NCI-H1417 (cell line): Measurements from ENCODE around the gene KIF5B.
A peak's percentile ranks its signal among the peaks of the same experiment; 100 is the strongest.
"Not testable (repeated sequence)": the region's sequence is repeated elsewhere in the genome, so short reads cannot be mapped to it uniquely, and the experiment has no call there.

Source experiments
- DNase-seq, 3 experiments: peaks; one replicate each; lab custom pipeline; 2025; lab: John Stamatoyannopoulos, UW

Gene KIF5B

DNA sequence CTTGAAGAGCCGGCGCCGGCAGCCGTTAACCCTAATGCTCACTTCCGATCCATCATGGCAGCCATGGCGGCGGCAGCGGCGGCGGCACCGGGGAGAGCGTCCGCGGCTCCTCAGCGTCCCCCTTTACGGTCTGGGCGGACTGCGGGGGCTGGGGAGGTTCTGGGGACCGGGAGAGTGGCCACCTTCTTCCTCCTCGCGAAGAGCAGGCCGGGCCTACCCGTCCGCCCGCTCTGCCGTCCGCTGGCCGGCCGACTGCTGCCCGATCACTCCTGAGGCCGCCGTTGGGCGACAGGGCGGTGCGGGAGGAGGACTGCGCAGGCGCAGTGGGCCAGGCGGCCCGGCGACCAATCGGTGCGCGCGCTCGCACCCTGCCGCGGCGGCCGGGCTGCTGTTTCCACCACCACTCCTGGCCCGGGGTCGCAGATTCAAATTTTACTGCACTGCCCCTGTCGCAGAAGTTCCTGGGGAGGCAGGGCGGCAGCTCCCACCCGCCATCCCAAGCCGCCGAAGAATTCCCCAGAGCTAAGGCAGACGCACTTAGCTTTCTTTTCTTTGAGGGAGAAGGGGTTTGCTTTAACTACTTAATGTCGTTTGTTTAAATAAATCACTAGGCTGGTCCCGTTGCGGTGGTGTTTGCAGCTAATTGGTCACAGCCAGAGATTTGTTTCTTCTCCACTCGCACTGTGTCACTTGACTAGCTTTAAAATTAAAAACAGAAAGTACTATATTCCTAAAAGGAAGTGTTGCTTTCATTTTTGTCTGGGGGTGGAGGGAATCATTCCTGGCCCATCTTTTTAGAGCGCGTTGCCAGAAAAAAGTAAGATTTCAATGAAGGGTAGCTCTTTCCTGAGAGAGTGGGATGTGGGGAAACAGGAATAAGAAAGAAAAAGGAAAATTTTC lies at the start of gene KIF5B:
Gene KIF5B, minus strand, starts transcription at position 290 of the 900 bp plus-strand sequence. CDS start 452 bp downstream, outside the sequence.
- peak; percentile 77 to 84 (median 81) for DNase-seq

DNA sequence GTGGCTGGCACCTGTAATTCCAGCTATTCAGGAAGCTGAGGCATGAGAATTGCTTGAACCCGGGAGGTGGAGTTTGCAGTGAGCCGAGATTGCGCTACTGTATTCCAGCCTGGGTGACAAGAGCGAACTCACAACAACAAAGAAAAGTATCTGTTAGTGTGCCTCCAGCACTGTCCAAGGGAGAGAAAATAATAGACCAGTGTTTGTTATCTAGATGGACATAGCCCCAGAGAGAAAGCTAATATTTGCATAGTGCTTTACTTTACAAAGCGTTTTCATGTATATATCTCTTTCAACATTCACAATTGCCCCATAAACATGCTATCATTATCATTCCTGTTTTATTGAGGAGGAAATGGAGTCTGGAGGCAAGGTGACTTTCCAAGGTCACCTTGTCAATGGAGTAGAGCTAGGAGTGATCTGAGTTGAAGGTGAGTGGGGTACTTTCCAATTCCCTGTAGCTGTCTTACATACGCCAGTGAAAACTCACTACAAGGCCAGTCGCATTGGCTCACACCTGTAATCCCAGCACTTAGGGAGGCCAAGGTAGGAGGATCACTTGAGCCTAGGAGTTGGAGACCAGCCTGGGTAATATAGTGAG lies 49.7 kb upstream of the KIF5B start:
- DNase-seq, result peak in 1 of 3 experiments; percentile 57

DNA sequence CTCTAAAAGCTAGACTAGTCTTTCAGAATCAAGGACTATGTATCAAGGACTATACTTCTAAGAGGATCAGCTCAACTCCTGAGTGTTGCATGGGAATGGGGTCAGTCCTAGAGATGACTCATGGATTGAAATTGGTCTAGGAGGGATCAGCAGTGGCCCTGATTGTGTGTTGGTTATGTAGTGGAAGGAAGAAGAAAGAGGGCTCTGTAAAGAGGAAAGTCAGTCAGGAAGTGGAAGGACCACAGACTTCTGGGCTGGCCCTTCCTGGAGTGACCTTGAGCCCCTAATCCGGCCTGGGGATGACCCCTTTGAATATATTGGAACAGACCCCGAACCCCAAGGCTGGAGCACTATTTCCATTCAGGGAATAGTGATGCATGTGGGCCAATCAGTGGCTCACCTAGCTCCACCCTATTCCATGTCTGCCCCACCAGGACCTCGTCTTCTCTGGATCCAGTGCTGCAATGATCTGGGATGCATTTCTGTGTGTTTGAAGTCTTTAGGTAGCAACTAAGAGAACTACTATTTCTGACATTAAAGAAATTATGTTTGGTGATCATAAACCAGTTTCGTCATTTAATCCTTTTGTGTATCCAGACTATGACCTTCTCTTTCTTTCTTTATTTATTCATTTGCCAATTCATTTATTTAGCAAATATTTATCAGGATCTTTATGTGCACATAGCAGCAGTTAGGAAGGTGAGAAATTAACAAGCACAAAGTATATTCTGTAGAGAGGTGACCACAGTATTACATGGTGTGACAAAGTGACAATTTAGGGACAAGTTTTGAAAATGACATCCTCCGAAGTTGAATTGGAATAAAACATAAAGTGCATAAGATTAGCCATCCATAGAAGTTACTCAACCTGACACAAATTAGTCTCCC lies 48.6 kb upstream of the KIF5B start:
- DNase-seq, result no peak

DNA sequence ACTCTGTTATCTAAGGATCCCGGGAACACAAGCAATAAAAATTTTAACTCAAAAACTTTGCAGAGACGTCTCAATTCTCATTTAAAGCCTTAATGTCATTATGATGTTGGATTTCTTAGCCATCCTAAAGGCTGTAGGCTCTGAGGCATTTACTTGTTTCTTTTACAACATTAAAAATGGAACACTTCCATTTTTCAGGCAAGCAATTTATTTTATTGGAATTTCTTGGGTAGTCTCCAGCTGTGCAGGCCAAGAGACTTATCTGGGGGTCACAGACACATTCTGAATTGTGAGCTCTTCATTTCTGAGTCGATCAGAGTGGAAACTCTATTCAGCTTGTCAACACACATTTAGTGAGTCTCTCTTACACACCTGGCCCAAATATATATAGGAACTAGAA lies 48.0 kb upstream of the KIF5B start:
- DNase-seq, result no peak

DNA sequence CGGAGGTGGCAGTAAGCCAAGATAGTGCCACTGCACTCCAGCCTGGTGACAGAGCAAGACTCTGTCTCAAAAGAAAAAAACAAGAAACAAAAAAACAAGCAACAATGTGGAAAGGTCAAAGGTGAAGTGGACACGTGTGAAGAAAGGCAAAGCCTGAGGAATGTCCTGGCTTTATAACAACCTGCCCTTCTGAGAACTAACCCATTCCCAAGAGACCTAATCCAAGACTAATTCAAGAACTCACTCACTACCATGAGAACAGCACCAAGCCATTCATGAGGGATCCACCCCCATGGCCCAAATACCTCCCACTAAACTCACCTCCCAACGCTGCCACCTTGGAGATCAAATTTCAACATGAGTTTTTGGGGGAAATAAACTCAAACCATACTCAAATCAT lies 47.5 kb upstream of the KIF5B start:
- DNase-seq, result no peak

DNA sequence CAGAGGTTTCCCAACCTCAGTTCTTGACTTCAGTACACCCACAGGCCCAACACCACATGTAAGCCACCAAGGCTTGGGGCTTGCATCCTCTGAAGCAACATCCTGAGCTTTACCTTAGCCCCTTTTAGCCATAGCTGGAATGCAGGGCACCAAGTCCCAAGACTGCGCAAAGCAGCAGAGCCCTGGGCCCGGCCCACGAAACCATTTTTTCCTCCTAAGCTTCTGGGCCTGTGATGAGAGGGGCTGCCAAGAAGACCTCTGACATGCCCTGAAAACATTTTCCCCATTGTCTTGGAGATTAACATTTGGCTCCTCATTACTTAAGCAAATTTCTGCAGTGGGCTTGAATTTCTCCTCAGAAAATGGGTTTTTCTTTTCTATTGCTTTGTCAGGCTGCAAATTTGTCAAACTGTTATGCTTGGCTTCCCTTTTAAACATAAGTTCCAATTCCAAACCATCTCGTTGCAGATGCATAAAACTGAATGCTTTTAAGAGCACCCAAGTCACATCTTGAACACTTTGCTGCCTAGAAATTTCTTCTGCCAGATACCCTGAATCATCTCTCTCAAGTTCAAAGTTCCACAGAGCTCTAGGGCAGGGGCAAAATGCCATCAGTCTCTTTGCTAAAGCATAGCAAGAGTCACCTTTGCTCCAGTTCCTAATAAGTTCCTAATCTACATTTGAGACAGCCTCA lies 42.5 kb upstream of the KIF5B start:
- not testable (repeated sequence) for DNase-seq

DNA sequence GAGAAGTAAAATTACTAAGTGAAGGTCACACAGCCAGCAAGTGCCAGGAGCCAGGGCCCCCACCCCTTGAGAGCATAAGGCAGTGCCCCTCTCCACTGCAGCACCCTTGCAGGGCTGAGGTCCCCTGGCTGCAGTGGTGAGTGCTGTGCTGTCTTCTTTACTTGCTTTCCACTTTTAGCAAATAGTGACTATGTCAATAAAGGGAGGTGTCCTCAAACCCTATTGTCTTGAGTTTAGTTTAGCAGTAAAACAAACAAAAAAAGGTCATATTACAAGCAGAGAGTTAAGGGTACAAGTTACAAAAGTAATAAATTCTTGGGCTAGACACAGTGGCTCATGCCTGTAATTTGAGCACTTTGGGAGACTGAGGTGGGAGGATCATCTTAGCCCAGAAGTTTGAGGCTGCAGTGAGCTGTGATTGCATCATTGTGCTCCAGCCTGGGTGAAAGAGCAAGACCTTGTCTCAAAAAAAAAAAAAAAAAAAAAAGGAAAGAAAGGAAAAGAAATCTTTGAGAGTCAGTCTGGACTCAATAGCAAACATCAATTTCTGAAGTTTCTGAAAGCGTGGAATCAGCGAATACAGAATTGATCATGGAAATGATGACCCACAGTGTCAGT lies 39.0 kb upstream of the KIF5B start:
- DNase-seq, result no peak

DNA sequence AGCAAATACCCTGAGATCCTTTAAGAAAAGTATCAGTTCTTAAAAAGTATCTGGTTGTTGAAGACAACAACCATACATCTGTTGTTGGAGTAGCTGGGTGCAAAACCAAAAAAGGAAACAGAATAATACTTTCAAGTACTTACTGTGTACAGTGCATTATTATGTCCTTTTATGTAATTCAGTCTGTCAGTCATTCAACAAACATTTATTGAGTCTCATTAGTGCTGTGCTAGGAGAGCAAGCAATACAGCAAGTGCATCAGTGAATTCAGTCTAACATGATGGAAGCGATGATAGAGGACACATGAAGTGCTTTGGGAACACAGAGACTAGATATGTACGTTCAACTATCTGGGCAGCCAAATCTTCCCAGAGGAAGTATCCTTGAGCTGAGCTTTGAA lies 37.4 kb upstream of the KIF5B start:
- no peak for DNase-seq

DNA sequence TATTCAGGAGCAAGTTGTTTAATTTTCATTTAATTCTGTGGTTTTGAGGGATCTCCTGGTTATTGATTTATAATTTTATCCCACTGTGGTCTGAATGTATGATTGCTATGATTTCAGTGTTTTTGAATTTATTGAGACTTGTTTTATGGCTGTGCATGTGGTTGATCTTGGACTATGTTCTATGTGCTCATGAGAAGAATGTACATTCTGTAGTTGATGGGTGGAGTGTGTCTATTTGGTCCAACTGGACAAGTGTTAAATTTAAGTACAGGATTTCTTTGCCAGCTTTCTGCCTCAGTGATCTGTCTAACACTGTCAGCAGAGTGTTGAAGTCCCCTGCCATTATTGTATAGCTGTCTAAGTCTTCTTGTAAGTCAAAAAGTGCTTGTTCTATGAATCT lies 34.8 kb upstream of the KIF5B start:
- DNase-seq, result no peak

DNA sequence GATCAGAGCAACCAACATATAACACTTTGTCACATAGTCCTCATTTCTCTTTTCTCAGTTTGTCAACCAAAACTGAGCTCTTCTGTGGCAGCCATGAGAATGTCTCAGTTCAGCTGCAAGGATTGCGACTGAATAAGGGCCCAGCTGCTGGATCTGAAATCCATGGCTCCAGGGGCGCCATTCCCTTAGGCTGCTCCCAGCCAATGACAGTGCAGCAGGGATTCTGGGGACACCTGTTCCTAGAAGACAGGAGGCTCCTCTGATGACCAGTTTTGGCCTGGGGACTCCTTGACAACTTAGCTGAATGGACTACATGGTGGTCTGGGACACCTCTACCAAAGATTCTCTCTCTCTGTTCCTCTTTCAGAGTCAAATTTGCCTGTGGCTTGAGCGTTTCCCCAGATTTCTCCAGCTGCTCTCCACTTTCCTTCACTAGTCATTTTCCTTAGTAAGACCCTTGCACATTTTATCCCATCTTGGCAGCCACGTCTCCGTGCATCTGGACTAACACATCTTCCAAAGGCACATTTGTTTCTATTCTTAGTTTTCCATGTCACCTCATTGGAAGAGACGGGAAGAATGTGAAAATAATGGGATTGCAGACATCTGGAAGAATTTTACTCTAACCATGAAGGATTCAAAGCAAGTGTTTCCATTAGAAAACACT lies 28.1 kb upstream of the KIF5B start:
- DNase-seq, result no peak

DNA sequence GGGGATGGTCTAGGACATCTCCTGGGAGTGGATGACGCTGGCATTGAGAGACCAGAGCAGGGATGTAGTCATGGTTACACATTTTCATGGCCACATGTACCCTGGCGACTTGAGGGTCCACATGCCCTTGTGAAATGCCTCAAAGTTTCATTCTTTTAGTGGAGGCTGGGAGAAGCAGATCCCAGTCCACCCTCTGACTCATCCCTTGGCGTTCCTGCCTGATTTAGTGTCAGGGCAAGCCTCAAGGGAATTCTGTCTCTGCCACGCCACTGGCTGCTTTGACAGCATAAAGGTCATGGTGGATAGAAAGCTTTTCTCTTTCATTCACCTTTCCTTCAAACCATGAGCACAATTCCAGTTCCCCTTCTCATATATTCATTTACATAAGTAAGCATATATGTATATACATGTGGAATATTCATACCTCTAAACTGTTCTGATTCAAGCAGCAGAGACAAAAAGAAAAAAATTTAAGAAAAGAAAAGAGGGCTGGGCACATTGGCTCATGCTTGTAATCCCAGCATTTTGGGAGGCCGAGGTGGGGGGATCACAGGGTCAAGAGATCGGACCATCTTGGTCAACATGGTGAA lies 21.8 kb upstream of the KIF5B start:
- no peak for DNase-seq

DNA sequence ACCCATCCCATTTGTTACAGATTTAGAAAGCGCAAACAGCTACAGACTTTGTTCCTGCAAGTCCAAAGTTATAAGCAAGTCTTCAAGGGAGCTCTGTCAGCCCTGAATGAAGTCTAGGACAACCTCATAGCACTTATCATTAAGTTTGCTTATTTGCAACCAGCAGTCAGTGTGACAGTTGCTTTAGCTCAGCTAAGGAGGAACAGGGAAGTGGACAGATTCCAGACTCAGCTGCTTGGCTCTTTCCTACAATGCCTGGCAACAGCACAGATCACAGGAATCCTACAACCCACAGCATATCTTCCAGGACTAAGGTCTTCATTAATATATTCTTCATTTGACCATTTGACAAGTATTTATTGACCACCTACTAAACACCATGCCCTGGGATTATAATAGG lies 17.4 kb upstream of the KIF5B start:
- DNase-seq, result no peak

DNA sequence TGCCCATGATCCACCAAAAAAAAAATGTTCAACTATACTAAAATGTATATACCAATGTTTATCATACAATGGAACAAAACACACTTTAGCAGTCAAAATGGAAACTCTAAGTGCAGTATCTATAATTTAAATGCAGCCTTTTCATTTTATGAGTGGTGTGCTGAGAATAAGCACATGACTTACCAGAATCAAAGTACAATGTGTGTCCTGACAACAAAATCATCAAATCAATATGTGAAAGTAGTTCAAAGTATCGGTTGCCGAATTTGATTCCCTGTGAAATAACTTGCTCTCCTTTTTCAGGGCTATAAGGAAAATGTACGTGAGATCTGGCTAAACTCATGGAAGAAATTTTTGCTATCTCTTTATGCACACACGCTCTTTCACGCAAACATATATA lies 16.9 kb upstream of the KIF5B start:
- no peak for DNase-seq

DNA sequence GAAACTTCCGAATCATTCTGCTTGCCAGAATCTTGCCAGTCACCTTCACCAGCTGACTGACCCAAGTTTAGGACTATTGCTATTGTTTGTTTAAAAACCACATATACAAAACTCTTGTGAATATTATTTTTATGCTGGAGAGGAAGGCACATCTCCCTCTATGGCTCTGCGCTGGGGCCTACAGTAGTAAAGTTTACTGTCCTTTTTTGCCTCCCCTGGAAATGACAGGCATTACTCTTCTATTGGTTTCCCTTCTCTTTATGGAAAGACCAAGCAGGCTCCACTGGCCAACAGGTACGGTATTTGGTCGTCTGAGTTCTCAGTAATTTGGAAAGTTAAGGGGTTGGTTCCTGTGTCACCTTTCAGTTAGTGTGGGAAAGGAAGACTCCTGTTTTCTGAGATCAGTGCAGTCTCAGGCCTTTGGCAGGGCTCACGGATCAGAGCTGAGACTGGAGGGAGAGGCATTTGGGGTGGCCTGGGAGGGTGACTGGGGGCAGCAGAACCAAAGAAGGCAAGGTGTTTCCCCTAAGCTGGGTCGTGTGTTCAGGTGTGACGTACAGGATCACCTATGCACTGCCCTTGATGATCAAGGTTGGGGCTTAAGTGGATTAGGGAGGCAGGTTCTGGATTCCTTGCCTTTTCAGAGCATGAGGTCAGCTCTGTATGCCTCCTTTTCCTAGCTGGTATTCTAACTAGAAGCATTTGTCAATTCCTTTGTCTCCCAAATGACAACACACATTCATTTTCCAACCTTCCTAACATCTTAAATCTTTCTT lies 16.0 kb upstream of the KIF5B start:
- DNase-seq, result no peak

DNA sequence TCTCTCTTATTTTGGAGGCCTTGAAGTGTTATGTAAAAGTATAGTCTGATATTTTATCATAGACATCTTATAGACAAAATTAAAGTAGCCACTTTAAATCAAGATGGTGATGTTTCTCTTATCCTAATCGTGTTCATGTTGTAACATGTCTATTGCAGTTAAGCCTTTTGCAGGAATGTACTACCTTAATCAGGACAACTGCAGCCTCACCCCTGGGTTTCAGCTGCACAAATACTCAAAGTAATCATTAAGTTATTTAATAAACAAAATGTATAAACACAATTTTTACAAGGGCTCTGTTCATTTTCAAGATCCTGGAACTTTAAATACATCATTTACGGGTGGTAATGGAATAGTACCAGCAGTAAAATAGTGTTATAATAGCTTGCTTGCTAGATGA lies 14.4 kb upstream of the KIF5B start:
- DNase-seq, result peak in 1 of 3 experiments; percentile 47

DNA sequence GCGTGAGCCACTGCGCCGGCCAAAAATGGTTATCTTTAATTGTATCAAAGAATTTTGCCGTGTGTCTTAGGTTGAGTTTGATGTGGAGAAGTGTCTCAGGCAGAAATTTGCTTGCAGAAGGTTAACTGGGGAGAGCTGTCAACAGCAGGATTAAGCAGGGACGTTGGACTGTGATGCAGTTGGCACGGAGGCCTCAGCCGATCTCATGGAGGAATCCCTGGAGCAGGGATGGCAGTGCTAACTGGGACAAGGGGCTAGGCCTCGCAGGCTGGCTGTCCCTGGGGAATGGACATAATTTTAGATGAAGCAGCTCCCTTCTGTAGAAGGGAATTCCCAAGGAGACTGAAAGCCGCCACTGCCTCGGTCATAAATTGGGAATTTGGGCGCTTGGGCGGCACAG lies 12.3 kb upstream of the KIF5B start:
- DNase-seq, result no peak

DNA sequence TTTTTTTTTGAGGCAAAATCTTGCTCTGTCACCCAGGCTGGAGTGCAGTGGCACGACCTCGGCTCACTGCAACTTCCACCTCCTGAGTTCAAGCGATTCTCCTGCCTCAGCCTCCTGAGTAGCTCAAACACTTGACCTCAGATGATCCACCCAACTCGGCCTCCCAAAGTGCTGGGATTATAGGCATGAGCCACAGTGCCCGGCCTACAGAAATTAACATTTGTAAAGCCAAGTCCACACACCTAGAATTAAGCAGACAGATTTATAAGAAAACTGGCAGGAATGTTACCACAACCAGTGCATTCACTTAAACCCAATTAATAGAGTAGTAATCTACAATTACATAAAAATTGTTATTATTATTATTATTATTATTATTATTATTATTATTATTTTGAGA lies 11.7 kb upstream of the KIF5B start:
- not testable (repeated sequence) for DNase-seq

DNA sequence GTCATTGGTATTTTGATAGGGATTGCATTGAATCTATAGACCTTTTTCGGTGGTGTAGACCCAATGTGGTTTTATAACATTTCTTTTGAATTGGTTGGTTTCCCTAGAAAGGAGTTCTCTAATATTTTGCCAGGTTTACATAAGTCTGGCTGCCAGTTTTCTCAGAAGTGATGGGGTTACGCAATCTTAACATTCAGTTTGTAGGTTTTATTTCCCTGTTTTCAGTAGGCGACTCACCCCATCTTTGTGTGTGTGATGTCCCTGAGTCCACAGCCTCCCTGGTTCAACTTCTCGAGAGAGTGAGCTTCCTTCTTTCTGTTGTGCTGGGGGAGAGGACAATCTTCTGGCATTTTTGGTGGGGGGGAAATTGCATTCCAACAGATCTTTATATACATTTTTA lies 9.6 kb upstream of the KIF5B start:
- DNase-seq, result no peak

DNA sequence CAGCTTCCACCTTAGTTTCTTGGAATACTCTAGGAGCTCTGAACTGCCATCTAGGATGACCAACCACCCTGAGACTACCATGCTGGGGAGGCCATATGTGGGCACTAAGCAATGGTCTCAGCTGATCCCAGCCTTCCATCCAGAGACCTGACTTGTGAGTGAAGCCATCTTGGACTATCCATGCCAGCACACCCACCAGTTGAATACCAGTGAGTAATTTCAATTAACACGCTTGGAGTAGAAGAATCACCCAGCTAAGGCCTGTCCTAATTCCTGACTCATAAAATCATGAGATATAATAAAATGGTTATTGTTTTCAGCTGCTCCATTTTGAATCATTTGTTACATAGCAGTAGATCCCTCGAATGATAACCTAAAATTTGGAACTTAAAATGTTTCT lies 5.2 kb upstream of the KIF5B start:
- no peak for DNase-seq

DNA sequence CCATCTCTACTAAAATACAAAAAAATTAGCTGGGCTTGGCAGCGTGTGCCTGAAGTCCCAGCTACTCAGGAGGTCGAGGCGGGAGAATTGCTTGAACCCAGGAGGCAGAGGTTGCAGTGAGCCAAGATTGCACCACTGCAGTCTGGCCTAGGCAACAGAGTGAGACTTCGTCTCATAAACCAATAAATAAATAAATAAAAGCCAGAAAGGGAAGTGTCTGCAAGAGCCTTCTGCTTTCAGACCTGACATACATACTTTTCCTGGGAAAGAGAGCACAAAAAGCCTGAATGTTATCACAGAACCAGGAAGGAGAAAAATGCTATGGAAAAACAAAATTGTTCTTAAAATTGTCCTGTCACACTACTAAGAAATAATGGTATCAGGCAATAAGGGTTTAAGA lies 4.1 kb upstream of the KIF5B start:
- DNase-seq, result no peak
